Hepatocyte (in vitro differentiated cells): ENCODE results near the gene ADAR. TPM values are rescaled to one million over a fixed set of nuclear protein-coding genes. Genes with fewer than 3 reads are reported as not detected.

Experiments used
- DNase-seq: peaks from one replicate; pipeline ENCODE4 v3.0.0-alpha.2; 2016; ENCODE audit warnings: low spot score
- H2AFZ ChIP-seq: fragments of 200-600 bp; sonication (generic); 2 replicates; pipeline ENCODE4 v1.6.0; 2016; ENCODE audit warnings: antibody characterized with exemption, mild to moderate bottlenecking
- H3K27ac ChIP-seq: fragments of 200-600 bp; sonication (generic); 2 replicates; pipeline ENCODE4 v1.5.1; 2016; ENCODE audit warnings: mild to moderate bottlenecking
- H3K27me3 ChIP-seq: fragments of 200-600 bp; sonication (generic); 2 replicates; pipeline ENCODE4 v1.6.1; 2016
- H3K36me3 ChIP-seq: fragments of 200-600 bp; sonication (generic); replicated peaks from 2 replicates; pipeline ENCODE4 v1.5.1; 2016; ENCODE audit warnings: low read depth; ENCODE audit not compliant: insufficient read depth
- H3K4me1 ChIP-seq: fragments of 200-600 bp; sonication (generic); 2 replicates; pipeline ENCODE4 v1.5.1; 2016; ENCODE audit warnings: mild to moderate bottlenecking, moderate library complexity; ENCODE audit not compliant: insufficient read depth
- H3K4me2 ChIP-seq: fragments of 200-600 bp; sonication (generic); 2 replicates; pipeline ENCODE4 v1.6.0; 2016
- H3K4me3 ChIP-seq: fragments of 200-600 bp; sonication (generic); 2 replicates; pipeline ENCODE4 v1.5.1; 2016; ENCODE audit warnings: mild to moderate bottlenecking
- H3K79me2 ChIP-seq: fragments of 200-600 bp; sonication (generic); 2 replicates; pipeline ENCODE4 v1.6.0; 2017; ENCODE audit warnings: mild to moderate bottlenecking
- H3K9me2 ChIP-seq: fragments of 200-600 bp; sonication (generic); replicated peaks from 2 replicates; pipeline ENCODE4 v1.6.0; 2017; ENCODE audit warnings: mild to moderate bottlenecking; ENCODE audit not compliant: insufficient read depth
- H3K9me3 ChIP-seq: fragments of 200-600 bp; sonication (generic); 2 replicates; pipeline ENCODE4 v1.5.1; 2016; ENCODE audit warnings: low read depth, mild to moderate bottlenecking
- H4K20me1 ChIP-seq: fragments of 200-600 bp; sonication (generic); 2 replicates; pipeline ENCODE4 v1.6.0; 2016; ENCODE audit warnings: mild to moderate bottlenecking; ENCODE audit not compliant: insufficient read depth, poor library complexity, severe bottlenecking
- EZH2 ChIP-seq: fragments of 200-600 bp; sonication (generic); IDR thresholded peaks from 2 replicates; pipeline ENCODE4 v1.6.1; 2016; ENCODE audit warnings: antibody characterized with exemption, mild to moderate bottlenecking, borderline replicate concordance
- EZH2phosphoT487 ChIP-seq: fragments of 200-600 bp; sonication (generic); IDR thresholded peaks from one replicate; pipeline ENCODE4 v1.6.1; 2018; ENCODE audit warnings: antibody characterized with exemption, mild to moderate bottlenecking, low read depth, moderate library complexity; ENCODE audit not compliant: unreplicated experiment, severe bottlenecking
- WGBS: methylation state at CpG from one replicate; pipeline ENCODE4 v1.1.6; 2016; ENCODE audit warnings: low lambda C conversion rate; ENCODE audit errors: missing lambda C conversion rate; 5-methylcytosine and 5-hydroxymethylcytosine counted together
- polyA plus RNA-seq: library from polyadenylated mRNA; unstranded; fragments of >200 nt; fragmentation: Nextera tagmentation; extraction: Ambion mirVana; gene quantifications from 2 replicates; pipeline ENCODE4 v1.2.1, GENCODE V29; 2016
- total RNA-seq: library from RNA; depleted of rRNA; stranded (reverse); fragments of >200 nt; gene quantifications from 2 replicates; pipeline ENCODE4 v1.2.3, GENCODE V29; 2014
- TF ChIP-seq, protein P1 (sequence below): fragments of 200-600 bp; sonication (generic); IDR thresholded peaks from 2 replicates; pipeline ENCODE4 v1.5.1; 2016; ENCODE audit warnings: antibody characterized with exemption, mild to moderate bottlenecking; ENCODE audit not compliant: poor library complexity

ADAR gene
- total and polyA plus RNA-seq, 2 experiments from 2014 or later: 57.4 to 104 TPM

DNA sequence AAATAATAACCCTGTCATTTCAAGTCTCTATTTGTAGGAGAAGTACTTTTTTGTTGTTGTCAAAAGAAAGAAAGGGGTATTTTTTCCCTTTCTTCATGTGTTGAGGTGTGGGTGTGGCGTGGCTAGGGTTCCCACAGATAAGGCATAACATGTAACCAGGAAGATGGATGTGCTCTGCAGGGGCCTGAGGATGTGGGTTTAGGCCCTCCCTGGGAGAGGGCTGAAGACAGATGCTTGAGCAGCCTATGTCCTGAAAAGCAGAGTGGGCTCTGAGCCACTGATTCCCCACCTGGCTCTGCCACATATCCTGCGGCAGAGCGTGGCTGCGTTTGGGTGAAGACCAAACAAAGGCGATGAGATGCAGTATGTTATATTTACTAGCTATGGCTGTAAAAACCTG lies 13.9 kb upstream of the ADAR start:
- Histone ChIP-seq H3K27ac (no peak overlapping the region), H3K4me2 (no peak overlapping the region), H2AFZ (no peak overlapping the region), H3K9me2 (no peaks in the 10 kb centered on the region), H3K4me3 (no peak overlapping the region), H4K20me1 (peaks cover 38% of the 10 kb centered on the region), H3K9me3 (no peaks in the 10 kb centered on the region), H3K79me2 (peaks cover 100% of the 10 kb centered on the region), H3K27me3 (no peaks in the 10 kb centered on the region), H3K36me3 (no peaks in the 10 kb centered on the region), H3K4me1 (peaks cover 8% of the 10 kb centered on the region)
- TF ChIP-seq EZH2 (no peak), EZH2phosphoT487 (no peak)
- TF ChIP-seq, protein P1, sequence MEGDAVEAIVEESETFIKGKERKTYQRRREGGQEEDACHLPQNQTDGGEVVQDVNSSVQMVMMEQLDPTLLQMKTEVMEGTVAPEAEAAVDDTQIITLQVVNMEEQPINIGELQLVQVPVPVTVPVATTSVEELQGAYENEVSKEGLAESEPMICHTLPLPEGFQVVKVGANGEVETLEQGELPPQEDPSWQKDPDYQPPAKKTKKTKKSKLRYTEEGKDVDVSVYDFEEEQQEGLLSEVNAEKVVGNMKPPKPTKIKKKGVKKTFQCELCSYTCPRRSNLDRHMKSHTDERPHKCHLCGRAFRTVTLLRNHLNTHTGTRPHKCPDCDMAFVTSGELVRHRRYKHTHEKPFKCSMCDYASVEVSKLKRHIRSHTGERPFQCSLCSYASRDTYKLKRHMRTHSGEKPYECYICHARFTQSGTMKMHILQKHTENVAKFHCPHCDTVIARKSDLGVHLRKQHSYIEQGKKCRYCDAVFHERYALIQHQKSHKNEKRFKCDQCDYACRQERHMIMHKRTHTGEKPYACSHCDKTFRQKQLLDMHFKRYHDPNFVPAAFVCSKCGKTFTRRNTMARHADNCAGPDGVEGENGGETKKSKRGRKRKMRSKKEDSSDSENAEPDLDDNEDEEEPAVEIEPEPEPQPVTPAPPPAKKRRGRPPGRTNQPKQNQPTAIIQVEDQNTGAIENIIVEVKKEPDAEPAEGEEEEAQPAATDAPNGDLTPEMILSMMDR: no peak
- no peak for DNase-seq
- WGBS: 84% methylated on average over 5 of the region's 5 CpGs

DNA sequence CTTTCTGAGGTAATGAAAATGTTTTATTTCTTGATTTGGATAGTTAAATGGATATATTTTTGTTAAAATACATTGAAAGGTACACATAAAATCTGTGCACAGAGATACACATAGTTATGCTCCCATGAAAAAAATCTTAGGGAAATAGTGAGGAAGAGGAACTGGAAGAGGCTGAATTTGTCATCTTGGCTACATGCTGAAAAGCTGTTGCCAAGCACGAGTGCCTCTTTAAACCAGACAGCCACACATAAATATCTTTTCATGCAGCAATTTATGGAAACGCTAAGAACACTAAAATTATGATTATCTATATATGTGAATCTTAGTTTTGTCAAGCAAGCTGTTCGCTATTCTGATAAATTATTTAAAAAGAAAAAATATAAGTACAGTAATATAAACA lies 12.8 kb upstream of the ADAR start:
- Histone ChIP-seq H3K4me2 (no peak overlapping the region), H3K9me2 (no peaks in the 10 kb centered on the region), H3K27ac (no peak overlapping the region), H3K9me3 (no peaks in the 10 kb centered on the region), H3K36me3 (no peaks in the 10 kb centered on the region), H3K4me1 (no peaks in the 10 kb centered on the region), H2AFZ (no peak overlapping the region), H3K79me2 (peaks cover 100% of the 10 kb centered on the region), H3K4me3 (no peak overlapping the region), H3K27me3 (no peaks in the 10 kb centered on the region), H4K20me1 (peaks cover 49% of the 10 kb centered on the region)
- DNase-seq: no peak
- TF ChIP-seq EZH2: no peak
- TF ChIP-seq, protein P1: no peak
- no peak for TF ChIP-seq EZH2phosphoT487
- WGBS: 90% methylated on average over 3 of the region's 3 CpGs

GRCh38 chr1:154619181-154619948 lies 11.4 kb upstream of the ADAR start:
- Histone ChIP-seq H3K27ac (no peak overlapping the region), H2AFZ (no peak overlapping the region), H3K79me2 (peaks cover 100% of the 10 kb centered on the region), H3K36me3 (no peaks in the 10 kb centered on the region), H3K9me2 (no peaks in the 10 kb centered on the region), H3K4me1 (no peaks in the 10 kb centered on the region), H3K4me3 (no peak overlapping the region), H3K9me3 (no peaks in the 10 kb centered on the region), H3K4me2 (no peak overlapping the region), H3K27me3 (no peaks in the 10 kb centered on the region), H4K20me1 (peaks cover 58% of the 10 kb centered on the region)
- 97% methylated on average over 5 of the region's 5 CpGs for WGBS
- no peak for DNase-seq
- no peak for TF ChIP-seq EZH2phosphoT487
- TF ChIP-seq, protein P1: no peak
- no peak for TF ChIP-seq EZH2
